CD4-positive, alpha-beta T cell treated with Interleukin-15 for 4 hours (primary cell): Measurements from ENCODE around the gene MPP7.
A peak's percentile ranks its signal among the peaks of the same experiment; 100 is the strongest.
"Not testable (repeated sequence)": the region's sequence is repeated elsewhere in the genome, so short reads cannot be mapped to it uniquely, and the experiment has no call there.

ENCODE experiments used
- DNase-seq: peaks from one replicate; pipeline ENCODE4 v3.0.0-alpha.2; 2020; ENCODE audit warnings: low spot score

Gene MPP7

DNA sequence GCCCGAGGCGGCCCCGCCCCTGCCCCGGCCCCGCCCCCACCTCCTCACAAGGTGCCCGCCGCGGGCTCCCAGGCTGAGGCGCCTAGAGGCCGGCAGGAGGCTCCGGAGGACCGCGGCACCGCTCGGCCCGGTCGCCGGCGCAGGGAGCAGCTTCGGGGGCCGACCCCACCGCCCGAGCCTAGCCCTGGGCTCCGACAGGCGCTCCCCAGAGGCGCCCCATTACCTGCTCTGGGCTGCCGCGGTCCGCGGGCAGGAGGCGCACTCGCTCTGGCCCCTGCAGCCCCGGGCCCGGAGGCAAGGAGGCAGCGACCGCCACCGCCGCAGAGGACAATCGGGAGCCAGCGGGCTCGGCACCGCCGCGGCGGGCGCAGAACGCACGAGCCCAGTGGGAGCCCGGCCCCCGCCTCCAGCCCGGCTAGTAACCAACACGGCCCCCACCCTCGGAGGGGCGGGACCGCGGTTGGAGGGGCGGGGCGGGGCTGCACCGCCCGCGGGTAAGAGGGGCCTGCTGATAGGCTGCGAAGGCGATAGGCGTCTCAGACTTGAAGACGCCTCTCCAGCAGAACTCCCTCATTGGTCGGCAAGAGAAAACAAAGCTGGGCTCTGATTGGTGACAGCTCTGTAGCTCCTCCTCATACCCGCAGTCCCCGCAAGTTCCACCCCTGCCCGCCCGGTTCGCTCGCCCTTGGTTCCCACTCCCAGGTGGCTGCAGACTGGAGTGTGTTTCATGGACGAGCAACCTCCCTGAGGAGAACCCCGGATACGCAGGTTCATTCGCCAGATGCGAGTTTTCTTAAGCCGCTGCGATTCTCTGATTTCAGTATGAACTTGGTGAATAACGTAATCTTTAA is at the start of gene MPP7:
TSS of gene MPP7 (minus strand) at position 427 of the 851 bp plus-strand sequence. CDS start 64,460 bp downstream, outside the sequence.
- DNase-seq, result peak; percentile 97

DNA sequence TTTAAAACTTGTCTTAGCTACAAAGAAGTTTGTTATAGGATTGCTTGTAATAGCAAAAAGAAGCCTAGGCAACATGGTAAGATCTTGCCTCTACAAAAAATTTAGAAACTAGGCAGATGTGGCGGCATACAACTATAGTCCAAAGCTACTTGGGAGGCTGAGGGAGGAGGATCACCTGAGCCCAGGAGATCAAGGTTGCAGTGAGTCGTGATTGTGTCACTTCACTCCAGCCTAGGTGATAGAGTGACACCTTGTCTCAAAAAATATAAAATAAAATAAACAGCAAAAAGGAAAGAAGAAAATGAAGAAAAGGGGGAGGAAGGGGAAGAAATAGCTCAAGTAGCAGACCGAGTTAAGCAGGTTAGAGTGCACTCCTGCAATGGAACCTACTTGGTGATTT is 47.0 kb upstream of the MPP7 start:
- DNase-seq, result no peak

DNA sequence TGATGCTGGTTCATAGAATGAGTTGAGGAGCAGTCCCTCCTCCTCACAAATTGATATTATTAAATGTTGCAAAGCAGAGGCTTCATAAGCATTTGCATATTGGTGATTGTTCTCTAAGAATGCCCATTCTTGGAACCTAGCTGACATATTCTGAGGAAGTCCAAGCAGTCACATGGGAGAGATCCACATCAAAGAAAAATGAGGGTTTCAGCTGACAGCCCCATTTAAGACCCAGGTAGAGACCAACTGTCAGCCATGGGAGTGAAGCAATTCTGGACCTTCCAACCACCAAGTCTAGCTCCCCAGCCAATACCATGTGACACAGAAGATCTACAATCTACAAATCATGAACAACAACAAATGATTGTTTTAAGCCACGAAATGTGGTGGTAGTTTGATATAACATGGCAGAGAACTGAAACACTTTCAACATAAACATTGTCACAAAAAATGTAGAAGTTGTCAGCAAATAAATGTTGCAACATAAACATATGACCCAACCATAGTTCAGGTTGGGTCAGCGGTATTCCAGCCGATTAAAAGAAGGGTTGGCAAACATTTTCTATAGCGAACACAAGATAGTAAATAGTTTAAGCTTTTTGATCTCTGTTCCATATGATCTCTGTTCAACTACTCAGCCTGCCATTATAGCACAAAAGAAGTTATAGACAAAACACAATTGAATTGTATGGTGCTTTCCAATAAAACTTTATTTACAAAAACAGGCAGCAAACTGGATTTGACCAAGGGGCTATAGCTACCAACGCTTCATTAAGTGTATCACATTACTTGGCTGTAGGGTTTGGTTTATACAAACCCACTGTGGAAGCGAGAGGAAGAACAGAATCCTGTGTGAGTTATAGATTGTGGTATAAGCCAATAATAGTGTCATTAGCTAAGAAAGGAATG is 41.4 kb upstream of the MPP7 start:
- no peak for DNase-seq

DNA sequence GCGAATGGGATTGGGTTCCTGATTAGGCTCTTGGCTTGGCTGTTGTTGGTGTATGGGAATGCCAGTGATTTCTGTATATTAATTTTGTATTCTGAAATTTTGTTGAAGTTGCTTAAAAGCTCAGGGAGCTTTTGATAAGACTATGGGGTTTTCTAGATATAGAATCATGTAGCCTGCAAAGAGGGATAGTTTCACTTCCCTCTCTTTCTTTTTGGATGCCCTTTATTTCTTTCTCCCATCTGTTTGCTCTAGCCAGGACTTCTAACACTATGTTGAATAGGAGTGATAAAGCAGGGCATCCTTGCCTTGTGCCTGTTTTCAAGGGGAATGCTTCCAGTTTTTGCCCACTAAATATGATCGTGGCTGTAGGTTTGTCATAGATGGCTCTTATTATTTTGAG is 40.4 kb upstream of the MPP7 start:
- DNase-seq, result no peak

DNA sequence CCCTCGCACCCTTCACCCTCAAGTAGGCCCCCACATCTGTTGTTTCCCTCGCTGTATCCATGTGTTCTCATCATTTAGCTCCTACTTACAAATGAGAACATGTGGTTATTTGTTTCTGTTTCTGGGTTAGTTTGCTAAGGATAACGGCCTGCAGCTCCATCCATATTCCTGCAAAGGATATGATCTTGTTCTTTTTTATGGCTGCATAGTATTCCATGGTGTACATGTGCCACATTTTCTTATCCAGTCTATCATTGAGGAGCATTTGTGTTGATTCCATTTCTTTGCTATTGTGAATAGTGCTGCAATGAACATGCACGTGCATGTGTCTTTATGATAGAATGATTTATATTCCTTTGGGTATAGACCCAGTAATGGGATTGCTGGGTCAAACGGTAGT is 38.8 kb upstream of the MPP7 start:
- not testable (repeated sequence) for DNase-seq

DNA sequence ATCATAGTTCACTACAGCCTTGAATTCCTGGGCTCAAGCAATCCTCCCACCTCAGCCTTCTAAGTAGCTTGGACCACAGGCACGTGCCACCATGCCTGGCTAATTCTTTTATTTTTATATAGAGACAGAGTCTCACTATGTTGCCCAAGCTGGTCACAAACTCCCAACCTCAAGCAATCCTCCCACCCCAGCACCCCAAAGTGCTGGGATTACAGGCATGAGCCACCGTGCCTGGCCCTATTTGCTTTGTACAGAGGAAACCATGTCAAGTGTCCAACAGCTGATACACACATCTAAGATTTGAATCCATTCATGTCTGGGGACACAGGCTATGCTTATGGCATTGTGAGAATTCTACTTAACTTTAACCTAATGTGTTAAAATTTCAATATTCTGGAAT is 29.9 kb upstream of the MPP7 start:
- DNase-seq, result peak; percentile 17

DNA sequence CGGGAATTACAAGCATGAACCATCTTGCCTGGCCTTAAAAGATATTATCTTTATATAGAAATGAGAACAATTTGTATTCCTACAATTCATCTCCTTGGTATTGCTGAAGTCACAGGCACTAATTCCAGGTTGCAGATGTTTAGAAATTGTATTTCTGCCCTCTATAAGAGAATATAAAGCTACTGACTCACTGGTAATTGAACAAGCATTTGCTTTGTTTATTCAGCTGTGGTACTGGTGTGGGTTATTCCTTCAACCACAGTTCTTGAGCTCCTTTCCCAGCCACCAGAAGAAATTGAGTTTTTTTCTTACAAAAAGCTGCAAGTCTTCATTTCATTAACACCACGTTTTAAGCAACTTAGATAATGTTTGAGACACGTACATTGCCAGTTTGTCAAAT is 29.0 kb upstream of the MPP7 start:
- DNase-seq, result peak; percentile 47

DNA sequence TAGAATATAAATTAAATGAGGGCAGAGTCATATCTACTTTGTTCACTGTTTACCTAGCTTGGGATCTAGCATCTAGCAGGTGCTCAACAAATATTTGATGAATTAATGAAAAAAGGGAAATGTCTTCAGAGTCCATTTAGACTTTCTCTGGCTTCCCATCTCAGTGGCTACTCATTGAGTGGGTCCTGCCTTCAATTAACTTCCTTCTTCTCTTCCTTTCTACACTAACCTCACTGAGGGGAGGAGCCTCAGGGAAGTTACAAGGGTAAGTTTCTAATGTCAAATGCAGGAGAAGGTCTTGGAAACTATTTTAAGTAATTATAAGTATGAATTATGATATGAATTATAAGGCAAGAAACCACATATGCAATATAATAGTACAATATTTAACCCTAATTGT is 28.2 kb upstream of the MPP7 start:
- DNase-seq, result peak; percentile 7

DNA sequence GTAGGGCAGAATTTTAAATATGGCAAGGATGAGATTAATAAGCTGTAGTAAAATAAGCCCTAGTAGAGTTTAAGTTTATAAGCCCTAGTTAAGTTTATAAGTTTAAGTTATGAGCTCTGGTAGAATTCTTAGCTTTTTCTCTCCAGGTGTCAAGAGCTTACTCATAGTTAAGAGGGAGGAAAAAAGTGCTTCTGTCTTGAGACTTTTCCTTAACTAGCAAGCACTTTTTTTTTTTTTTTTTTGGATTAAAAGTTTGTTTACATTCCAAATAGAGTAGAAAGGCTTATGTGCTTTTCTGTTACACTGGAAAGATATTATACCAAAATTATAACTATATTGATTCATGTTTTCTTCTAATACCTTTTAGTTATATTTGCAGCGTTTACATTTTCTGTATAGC is 25.5 kb upstream of the MPP7 start:
- no peak for DNase-seq

DNA sequence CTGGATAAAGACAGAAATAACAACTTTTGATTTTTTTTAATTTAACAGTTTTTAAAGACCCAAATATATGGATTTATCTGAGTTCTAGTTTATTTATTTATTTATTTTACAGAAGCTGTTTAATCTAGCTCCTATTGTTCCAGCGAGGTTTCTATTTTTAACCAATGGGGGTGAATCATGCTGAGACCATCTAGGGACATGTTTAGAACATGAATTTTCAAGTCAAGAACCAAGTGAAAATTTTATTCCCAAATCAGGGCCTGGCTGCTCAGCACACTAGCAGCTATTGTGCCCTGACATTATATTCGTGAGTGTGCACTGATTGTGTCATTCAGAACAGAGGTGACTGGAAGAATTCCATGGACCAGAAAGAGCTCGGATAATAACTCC is 24.6 kb upstream of the MPP7 start:
- no peak for DNase-seq

DNA sequence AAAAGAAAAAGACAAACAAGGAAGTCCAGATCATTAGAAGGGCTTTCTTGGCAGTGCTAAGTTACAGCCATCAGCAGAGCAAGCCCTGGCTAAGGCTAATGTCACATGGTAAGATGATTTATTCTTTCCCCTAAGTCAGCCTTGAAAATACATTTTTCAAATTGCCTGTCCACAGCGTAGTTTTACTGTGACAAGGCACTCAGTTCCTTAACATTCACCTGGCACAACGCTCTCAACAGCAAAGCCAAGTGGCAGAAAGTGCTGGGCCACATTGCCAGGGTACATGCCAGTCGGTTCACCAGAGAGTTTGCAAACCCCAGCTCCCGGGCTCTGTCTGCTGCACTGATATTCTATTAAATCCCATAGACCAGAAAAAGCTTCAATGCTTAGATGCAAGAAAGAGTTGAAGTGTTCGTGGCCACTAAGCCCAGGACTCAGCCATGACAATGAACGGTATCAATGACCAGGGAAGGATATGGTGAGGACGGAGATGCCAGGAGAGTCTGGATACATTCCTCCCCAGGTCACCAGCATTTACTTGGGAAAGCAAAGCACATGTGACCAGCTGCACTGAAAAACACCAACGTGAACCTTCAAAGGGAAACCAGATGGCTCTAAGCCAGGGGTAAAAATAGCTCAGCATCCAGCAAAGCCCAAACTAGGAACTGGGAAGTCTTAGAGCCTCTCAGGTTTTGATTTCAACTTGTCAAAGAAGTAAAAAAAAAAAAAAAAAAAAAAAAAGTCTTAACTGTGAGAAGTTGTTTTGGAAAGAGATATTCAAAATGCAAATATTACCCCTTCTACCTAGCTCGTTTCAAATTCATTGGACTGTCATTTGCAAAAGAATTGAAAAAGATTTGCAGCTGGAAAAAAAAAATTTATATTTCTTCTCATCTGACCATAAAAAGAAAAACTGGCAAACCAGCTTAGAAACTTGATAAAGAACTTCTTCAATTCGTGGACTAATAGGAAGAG is 23.9 kb upstream of the MPP7 start:
- no peak for DNase-seq

DNA sequence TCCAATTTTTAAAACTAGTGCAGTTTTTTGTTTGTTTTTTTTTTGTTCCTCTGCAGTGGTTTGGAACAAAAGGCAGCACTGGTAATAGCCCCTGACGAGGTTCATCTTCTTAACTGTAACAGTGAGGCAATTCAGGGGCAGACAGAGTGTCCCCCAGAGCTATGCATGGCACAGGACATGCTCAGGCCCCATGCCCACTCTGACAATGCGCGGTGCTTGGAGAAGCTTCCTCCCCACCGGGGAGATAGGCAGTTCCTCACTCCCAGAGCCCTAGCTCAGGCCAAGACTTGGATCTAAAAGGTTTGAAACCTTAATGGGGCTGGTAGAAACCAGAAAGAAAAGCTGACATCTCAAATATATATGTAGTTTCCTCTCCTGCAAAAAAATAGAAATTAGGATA is 17.9 kb upstream of the MPP7 start:
- no peak for DNase-seq

DNA sequence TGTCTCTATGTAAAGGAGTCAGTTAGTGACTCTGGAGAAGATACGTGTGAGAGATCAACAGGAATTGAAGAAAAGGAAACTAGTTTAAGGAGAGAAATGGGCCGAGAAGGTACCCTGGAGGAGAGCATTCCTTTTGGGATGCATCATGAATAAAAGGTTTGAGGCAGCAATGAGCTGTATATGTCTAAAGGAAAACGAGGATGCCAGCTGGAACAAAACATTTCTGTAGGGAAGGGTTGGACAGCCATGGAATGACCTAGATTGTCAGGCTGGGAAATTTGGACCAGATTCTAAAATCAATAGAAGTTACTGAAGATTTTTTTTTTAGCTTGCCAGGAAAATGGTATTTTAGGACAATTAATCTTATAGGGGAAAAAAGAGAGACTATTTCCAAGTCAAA is 17.2 kb upstream of the MPP7 start:
- no peak for DNase-seq

DNA sequence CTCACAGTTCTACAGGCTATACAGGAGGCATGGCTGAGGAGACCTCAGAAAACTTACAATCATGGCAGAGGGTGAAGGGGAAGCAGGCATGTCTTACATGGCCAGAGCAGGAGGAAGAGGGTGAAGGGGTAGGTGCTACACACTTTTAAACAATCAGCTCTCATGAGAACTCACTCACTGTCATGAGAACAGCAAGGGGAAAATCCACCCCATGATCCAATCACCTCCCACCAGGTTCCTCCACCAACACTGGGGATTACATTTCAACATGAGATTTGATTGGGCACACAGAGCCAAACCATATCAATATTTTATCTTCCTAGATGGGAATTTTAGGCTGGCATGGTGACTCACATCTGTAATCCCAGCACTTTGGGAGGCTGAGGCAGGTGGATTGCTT is 16.2 kb upstream of the MPP7 start:
- not testable (repeated sequence) for DNase-seq

DNA sequence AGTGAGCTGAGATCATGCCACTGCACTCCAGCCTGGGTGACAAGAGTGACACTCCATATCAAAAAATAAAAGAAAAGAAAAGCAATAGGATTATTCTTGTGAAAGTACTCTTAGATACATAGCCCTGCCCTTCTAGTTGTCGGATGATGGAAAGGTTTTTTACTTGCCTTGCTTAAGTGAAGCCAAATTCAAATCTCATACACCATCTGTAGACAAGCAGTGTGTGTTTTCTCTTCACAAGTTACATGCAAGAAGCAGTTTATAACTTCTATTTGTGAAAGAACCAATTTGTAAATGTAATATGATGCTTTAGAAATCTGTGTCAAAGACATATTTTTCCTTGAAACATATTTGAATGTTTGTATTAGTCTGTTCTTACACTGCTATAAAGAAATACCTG is 15.8 kb upstream of the MPP7 start:
- no peak for DNase-seq

DNA sequence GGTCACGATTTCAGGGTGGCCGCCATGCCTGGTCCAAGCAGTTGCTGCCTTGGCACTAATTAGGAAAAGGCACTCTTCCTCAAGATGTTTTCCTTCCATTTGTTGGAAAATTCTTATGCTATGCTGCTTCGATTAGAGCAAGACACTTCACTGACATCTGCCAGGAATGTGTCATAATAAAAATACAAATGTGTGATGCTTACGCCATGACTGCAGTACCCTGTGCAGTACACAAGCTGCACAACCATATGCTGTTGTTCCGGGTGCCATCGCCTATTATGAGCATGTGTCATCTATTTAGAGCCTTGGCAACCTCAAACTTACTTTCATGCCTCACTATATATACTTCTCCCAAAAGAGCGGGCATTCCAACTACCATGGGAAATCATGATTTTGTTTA is 14.9 kb upstream of the MPP7 start:
- DNase-seq, result no peak

DNA sequence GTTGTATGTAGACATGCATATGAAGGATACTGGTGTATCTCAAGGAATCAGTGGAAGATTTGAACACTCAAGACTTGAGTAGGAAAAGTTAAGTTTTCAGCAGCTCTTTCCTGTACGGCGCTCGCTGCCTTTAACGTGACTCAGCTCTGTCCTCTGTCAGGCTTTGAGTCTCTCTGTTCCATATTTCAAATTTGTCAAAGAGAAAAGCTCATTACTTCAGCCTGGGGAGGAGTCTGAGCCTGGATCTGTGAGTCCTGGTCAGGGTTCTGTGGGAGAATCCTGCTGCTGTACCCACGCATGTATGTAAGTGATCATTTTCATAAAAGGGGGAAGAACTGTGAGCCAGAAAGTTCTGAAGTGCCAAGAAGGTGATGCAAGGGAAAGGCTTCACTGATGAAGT is 13.8 kb upstream of the MPP7 start:
- DNase-seq, result no peak

DNA sequence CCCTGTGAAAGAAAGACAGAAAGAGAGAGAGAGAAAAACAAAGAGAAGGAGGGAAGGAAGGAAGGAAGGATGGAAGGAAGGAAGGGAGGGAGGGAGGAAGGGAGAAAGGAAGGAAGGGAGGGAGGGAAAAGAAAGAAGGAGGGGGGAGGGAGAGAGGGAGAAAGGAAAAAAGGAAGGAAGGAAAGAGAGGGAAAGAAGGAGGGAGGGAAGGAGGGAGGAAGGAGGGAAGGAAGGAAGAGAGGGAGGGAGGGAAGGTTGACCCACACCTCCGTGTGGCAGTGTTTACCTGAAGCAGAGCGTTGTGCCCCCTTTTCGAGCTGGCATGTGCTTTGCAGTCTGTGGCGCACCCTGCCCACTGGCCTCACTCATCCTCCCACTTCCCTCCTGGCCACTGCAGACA is 12.3 kb upstream of the MPP7 start:
- no peak for DNase-seq

DNA sequence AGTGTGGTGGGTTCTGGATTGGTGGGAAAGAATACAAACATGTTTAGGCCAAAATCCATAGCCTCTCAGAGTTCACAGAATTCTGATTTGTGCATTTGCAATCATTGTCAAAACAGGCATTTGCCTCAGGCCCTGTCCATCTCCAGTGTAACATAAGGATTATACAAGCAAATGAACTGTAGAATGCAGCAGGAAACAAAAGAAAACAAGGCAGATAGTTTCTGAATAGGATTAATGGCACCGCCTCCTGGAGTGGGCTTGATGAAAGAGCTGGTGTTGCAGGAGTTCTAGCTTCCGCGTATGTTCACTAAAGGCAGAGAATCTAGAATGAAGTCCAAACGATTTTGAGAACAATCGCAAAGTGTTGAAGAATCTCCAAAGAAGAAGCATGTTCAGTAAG is 11.3 kb upstream of the MPP7 start:
- no peak for DNase-seq

DNA sequence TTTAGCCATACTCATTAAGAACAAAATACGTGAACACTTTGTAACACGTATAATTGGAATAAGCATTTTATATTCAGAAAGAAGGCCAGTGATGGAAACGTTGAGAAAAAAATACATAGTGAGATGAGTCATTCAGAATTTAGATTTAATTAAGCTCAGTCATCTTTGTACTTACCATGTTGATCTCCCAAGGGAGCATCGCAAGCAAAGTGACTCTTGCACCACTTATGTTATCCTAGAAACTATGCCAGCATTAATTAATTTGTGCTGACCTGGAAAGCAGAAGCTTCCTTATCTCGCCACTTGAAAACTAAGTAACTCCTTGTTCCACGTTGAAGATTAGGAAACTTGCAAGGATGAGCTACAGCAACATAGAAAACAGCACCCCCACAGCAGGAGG is 9.7 kb upstream of the MPP7 start:
- DNase-seq, result no peak

DNA sequence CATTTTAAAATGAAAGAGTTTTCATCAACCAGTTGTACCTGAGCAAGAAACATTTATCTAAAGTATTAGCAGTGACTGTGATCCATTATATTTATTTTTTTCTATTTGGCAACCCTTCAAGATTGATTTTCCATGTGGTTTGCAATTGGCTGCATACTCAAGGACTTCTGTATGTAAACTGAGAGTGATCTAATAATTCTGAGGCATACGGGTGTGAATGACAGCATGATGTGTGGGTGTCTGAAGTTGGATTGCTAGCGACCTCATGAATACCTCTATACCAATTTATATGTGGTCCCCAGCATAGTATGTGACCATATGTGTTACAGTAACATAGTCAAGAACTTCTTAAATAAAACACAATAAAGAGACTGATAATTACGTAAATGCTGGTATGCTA is 8.2 kb upstream of the MPP7 start:
- no peak for DNase-seq

DNA sequence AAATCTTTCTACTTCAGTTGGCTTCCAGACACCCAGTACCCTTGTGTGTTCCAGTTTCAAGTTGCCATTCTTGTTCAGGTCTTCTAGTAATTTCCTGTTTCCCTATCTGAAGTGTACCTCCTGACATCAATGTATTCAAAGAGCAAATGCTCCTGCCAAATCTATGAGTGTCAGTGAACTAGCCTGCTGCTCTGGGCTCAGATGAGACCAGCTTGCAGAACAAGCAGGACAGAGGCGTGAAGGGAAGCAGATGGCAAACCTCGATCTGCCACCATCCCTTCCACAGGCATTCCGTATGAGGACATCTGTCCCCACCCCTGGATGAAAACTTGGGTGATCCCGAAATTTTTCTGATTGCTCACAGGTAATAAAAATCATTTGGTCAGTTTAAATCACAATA is 4.4 kb upstream of the MPP7 start:
- DNase-seq, result no peak
